Thoracic aorta (tissue), 2 donors: ENCODE data around the gene SARS1. TPM values are rescaled to one million over a fixed set of nuclear protein-coding genes. Genes with fewer than 3 reads are reported as not detected.

Experiments used
- ATAC-seq: fragments of 150-250 bp; one replicate; pipeline ENCODE4 v1.8.0; 2017; ENCODE audit warnings: low read depth; ENCODE audit not compliant: insufficient number of reproducible peaks, low FRiP score
- DNase-seq: peaks from one replicate; pipeline ENCODE4 v3.0.0-alpha.2; 2020; ENCODE audit warnings: low spot score
- H3K27ac ChIP-seq, 2 donors: fragments of 200-600 bp; sonication (generic); 1 replicate in 1 of 2; 2 replicates in 1 of 2; pipeline ENCODE4 v1.5.1; 2016; ENCODE audit warnings: mild to moderate bottlenecking in 2 of 2, moderate library complexity in 2 of 2
- H3K27me3 ChIP-seq: fragments of 200-600 bp; sonication (generic); replicated peaks from 2 replicates; pipeline ENCODE4 v1.6.0; 2016; ENCODE audit warnings: mild to moderate bottlenecking; ENCODE audit not compliant: insufficient read depth
- H3K36me3 ChIP-seq: fragments of 200-600 bp; sonication (generic); one replicate; pipeline ENCODE4 v1.5.1; 2016
- H3K4me1 ChIP-seq, 2 donors: fragments of 200-600 bp; sonication (generic); 1 replicate in 1 of 2; 2 replicates in 1 of 2; pipeline versions ENCODE4 v1.5.1 to v1.6.0; 2016; ENCODE audit warnings: low read depth in 2 of 2, mild to moderate bottlenecking in 1 of 2; ENCODE audit not compliant: control insufficient read depth in 1 of 2
- H3K4me3 ChIP-seq: fragments of 200-600 bp; sonication (generic); 2 replicates; pipeline ENCODE4 v1.5.1; 2016; ENCODE audit warnings: mild to moderate bottlenecking
- H3K9me3 ChIP-seq: fragments of 200-600 bp; sonication (generic); 2 replicates; pipeline ENCODE4 v1.5.1; 2016
- CTCF ChIP-seq: fragments of 200-600 bp; sonication (generic); IDR thresholded peaks from one replicate; pipeline ENCODE4 v1.5.1; 2019; ENCODE audit warnings: antibody characterized with exemption
- total RNA-seq, 2 donors: library from RNA; depleted of rRNA; stranded (reverse); fragments of >200 nt; gene quantifications; one replicate each; pipeline versions ENCODE4 v1.1.0 to v1.2.3, GENCODE V29; 2016

SARS1 gene
- total RNA-seq, 2 donors from 2014 or later, result 122 to 137 TPM

GRCh38 chr1:109243860-109244552 is 30.3 kb downstream of the SARS1 start:
- Histone ChIP-seq H3K27ac (no peak overlapping the region), H3K9me3 (no peaks in the 10 kb centered on the region), H3K36me3 (peaks cover 2% of the 10 kb centered on the region), H3K4me3 (no peak overlapping the region), H3K27me3 (no peaks in the 10 kb centered on the region), H3K4me1 (peaks cover 14 to 33% of the 10 kb centered on the region in 2 donors)
- DNase-seq, result no peak
- no peak for ATAC-seq
- TF ChIP-seq CTCF, result no peak

- no peak overlapping the region for H3K4me3 ChIP-seq
- no peak overlapping the region for H3K27ac ChIP-seq
- no peaks in the 10 kb centered on the region for H3K9me3 ChIP-seq
- H3K36me3 ChIP-seq, result no peaks in the 10 kb centered on the region
- H3K4me1 ChIP-seq, result peaks cover 9 to 32% of the 10 kb centered on the region in 2 donors
- no peaks in the 10 kb centered on the region for H3K27me3 ChIP-seq
- TF ChIP-seq CTCF, result no peak
- no peak for DNase-seq
- ATAC-seq, result no peak
Measured at GRCh38 chr1:109246141-109246551, 32.4 kb downstream of the SARS1 start.

GRCh38 chr1:109247401-109248365 is 34.0 kb downstream of the SARS1 start:
- Histone ChIP-seq H3K9me3 (no peaks in the 10 kb centered on the region), H3K4me3 (no peak overlapping the region), H3K27me3 (no peaks in the 10 kb centered on the region), H3K36me3 (no peaks in the 10 kb centered on the region), H3K4me1 (peaks cover 4 to 16% of the 10 kb centered on the region in 2 donors), H3K27ac (no peak overlapping the region)
- TF ChIP-seq CTCF, result no peak
- DNase-seq (peak; percentile 0), ATAC-seq (no peak)

- TF ChIP-seq CTCF, result no peak
- no peak for ATAC-seq
- H3K4me1 ChIP-seq, result peaks cover 4 to 18% of the 10 kb centered on the region in 2 donors
- no peaks in the 10 kb centered on the region for H3K9me3 ChIP-seq
- H3K4me3 ChIP-seq, result no peak overlapping the region
- DNase-seq, result no peak
- H3K27me3 ChIP-seq, result no peaks in the 10 kb centered on the region
- no peak overlapping the region for H3K27ac ChIP-seq
- no peaks in the 10 kb centered on the region for H3K36me3 ChIP-seq
Measured at GRCh38 chr1:109248444-109248796, 34.7 kb downstream of the SARS1 start.
